Bronchial epithelial cell (primary cell): ENCODE data around the gene CD2BP2. TPM values are rescaled to one million over a fixed set of nuclear protein-coding genes. Genes with fewer than 3 reads are reported as not detected.
"Not testable (repeated sequence)": the region's sequence is repeated elsewhere in the genome, so short reads cannot be mapped to it uniquely, and the experiment has no call there.

Experiments
- DNase-seq: peaks from one replicate; pipeline ENCODE4 v3.0.0-alpha.2; 2010; ENCODE audit warnings: low read depth
- FAIRE-seq: peaks from 2 replicates; lab custom pipeline; 2011; peaks lifted over from hg19 to GRCh38; lab: Jason Lieb, UNC
- H3K27me3 ChIP-seq: 2 replicates; pipeline ENCODE4 v1.5.1; 2011; ENCODE audit warnings: low read length; ENCODE audit not compliant: control insufficient read depth, insufficient read depth
- H3K36me3 ChIP-seq: 2 replicates; pipeline ENCODE4 v1.5.1; 2011; ENCODE audit warnings: low read length; ENCODE audit not compliant: control insufficient read depth, insufficient read depth
- H3K4me3 ChIP-seq: 2 replicates; pipeline ENCODE4 v1.5.1; 2011; ENCODE audit warnings: mild to moderate bottlenecking, low read depth, low read length, control low read depth
- total RNA-seq: library from RNA; depleted of rRNA; stranded (reverse); fragments of >200 nt; gene quantifications from 2 replicates; pipeline ENCODE4 v1.2.1, GENCODE V29; 2014
- TF ChIP-seq, protein P1 (sequence below): IDR thresholded peaks from 2 replicates; pipeline ENCODE4 v1.5.1; 2011; ENCODE audit warnings: mild to moderate bottlenecking, moderate library complexity, low read length, control low read depth, inconsistent platforms; ENCODE audit not compliant: insufficient read depth, severe bottlenecking

CD2BP2 gene
- total RNA-seq, 1 donor from 2014 or later: 37.6 TPM

DNA sequence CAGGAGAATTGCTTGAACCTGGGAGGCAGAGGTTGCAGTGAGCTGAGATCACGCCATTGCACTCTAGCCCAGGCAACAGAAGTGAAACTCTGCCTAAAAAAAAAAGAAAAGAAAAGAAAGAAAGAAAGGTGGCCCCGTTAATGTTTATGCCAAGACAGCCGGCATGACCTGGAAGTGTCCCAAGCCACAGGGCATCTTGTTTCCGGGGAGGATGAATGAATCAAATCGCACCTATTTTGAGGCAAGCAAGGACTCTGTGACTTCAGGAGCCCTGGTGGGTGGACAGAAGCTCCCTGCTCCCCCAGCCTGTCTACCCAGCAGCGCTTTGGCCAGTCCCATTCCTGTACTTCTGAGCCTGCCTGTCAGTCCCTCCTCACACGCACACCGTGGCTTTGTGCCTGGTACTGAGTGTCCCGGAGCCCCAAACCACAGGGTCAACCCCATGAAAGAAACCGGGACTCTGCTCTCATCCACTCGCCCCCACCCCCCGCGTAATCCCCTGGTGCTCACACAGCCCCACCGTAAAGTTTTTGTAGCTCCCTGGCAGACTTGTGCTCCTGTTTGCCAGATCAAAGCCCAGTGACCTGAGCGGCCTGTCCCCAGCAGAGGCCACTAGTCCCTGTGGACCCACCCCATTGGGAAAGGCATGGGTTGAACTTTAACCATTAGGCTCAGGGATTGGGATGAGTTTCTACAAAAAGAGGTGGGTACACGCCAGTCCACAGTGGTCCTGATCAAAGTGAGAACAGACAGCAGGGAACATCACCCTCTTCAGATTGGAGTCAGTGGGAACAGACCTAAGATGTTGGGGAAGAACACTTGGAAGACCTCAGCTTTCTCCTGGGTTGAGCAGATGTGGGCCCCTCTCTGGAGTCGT is 19.3 kb downstream of the CD2BP2 start:
- H3K27me3 ChIP-seq: no peaks in the 10 kb centered on the region
- TF ChIP-seq, protein P1, sequence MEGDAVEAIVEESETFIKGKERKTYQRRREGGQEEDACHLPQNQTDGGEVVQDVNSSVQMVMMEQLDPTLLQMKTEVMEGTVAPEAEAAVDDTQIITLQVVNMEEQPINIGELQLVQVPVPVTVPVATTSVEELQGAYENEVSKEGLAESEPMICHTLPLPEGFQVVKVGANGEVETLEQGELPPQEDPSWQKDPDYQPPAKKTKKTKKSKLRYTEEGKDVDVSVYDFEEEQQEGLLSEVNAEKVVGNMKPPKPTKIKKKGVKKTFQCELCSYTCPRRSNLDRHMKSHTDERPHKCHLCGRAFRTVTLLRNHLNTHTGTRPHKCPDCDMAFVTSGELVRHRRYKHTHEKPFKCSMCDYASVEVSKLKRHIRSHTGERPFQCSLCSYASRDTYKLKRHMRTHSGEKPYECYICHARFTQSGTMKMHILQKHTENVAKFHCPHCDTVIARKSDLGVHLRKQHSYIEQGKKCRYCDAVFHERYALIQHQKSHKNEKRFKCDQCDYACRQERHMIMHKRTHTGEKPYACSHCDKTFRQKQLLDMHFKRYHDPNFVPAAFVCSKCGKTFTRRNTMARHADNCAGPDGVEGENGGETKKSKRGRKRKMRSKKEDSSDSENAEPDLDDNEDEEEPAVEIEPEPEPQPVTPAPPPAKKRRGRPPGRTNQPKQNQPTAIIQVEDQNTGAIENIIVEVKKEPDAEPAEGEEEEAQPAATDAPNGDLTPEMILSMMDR: no peak
- peak overlapping the region; percentile 62 for H3K4me3 ChIP-seq
- DNase-seq: peak; percentile 37
- no peaks in the 10 kb centered on the region for H3K36me3 ChIP-seq
- FAIRE-seq: no peak

DNA sequence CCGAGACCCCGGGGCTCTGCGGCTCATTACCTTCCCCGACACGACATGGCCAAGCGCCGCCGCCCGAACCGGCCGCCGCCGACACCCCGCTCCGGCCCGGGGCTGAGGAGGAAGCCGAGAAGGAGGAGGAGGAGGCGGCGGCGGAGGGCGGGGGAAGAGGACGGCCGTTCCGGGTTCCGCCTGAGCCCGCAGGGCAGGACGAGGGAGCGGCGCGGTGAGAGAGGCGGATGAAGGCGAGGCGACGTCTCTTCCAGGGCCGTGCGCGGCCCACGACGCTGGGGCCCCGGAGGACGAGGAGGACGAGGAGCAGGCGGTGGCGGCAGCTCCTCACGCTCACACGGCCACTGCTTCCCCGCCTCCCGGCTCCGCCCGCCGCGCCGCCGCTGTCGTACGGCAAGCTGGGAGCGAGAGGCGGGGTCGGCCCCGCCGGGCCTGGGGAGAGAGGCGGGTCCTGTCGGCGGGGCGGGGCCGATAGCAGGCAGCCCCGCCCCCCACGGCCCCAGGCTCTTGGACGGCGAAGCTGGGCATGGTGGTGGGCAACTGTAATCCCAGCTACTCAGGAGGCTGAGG is 20.0 kb downstream of the CD2BP2 start:
- H3K4me3 ChIP-seq: peak overlapping the region; percentile 62
- peak; percentile 57 for DNase-seq
- not testable (repeated sequence) for H3K36me3 ChIP-seq, H3K27me3 ChIP-seq, FAIRE-seq

DNA sequence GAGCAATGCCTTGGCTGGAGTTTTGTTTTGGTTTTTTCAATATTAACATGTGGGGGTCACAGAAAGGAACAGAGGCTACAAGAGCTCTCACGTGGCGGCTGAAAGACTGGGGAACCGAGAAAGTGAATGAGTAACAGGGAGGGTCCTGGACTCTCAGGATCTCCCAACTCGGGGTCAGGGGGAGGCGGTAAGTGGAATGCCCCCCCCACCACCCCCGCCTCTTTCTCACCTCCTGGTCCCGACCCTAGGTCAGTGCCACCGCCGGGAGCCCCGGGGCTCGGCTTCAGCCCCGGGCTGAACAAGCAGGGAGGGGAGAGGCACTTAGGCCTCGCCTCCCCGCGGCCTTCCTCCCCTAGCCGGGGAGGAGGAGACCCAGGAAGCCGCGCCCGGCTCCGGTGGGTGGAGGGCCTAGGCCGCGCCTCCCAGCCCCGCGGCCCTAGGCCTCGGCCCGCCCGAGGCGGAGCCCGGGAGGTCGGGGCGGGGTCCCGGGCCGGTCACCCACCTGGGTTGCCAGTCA is 20.6 kb downstream of the CD2BP2 start:
- H3K27me3 ChIP-seq, FAIRE-seq, H3K36me3 ChIP-seq: not testable (repeated sequence)
- peak; percentile 55 for DNase-seq
- peak overlapping the region; percentile 62 for H3K4me3 ChIP-seq

DNA sequence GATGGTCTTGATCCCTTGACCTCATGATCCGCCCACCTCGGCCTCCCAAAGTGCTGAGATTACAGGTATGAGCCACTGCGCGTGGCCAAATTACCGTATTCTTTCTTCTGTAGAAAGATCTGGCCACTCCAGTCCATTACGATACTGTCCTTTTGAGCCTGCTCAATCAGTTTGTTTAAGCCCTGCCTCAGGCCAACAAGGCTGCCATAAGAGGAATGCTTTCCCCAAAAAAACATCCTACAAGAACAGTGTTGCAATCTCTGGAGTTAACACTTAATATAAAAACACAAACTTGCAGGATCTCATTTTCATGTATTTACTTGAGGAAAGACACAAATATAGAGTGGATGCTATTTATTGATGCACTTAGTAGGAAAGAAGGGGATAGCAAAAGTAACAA is 30.9 kb downstream of the CD2BP2 start:
- FAIRE-seq, H3K36me3 ChIP-seq, H3K27me3 ChIP-seq: not testable (repeated sequence)

DNA sequence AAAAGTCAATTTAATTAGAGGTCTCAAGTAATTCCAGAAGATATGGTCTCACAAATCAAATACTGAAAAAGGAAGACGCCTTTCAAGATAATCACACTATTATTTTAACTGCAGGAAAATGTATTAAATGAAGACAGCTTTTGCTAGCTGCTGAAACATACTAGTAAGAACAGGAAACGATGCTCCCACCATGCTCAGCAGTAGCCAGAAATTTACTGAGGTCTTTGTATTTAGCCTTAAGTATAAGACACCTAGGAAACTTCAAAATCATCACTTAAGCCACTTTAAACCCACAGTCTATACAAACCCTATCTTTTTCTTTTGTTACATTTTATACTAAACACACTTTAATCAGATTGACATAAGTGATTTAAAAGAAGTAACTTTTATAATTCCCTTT is 36.5 kb downstream of the CD2BP2 start:
- H3K4me3 ChIP-seq, FAIRE-seq, H3K36me3 ChIP-seq, DNase-seq, H3K27me3 ChIP-seq: not testable (repeated sequence)

More for the DNA sequence above, 30.9 kb downstream of the CD2BP2 start:
- not testable (repeated sequence) for DNase-seq, H3K4me3 ChIP-seq

DNA sequence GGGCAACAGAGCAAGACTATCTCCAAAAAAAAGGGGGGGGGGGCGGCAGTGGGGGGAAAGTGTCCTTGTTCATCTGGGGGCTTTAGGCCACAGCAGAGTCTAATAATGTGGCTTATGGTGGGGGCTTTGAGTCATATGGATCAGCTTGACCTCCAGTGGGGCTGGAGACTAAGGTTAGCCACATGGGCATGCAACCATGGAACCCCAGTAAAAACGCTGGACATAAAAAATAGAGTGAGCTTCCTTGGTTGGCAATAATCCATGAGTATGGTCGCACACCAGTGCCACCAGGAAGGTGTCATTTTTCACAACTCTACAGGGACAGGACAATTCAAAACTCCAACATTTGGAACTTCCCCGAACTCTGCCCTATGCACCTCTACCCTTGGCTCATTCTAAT is 44.2 kb downstream of the CD2BP2 start:
- not testable (repeated sequence) for H3K36me3 ChIP-seq, DNase-seq, H3K27me3 ChIP-seq, FAIRE-seq, H3K4me3 ChIP-seq

DNA sequence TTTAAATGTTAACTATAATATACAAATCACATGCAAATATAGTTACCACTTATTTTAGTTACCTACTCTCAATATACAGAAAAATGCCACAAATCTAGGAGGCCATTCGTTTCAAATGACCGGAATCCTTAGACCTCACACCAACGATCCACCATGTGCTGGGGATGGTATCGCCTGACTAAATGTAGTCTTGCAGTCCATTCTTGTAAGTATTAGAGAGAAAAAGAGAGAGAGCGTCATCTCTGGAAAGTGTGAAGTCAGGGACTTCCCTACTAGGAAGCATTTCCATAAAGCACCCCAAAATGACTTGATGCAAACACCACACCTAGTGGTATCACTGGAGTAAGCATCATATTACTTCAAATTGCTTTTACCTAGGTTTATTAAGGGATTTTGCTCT is 45.9 kb downstream of the CD2BP2 start:
- H3K27me3 ChIP-seq, DNase-seq, H3K4me3 ChIP-seq, FAIRE-seq, H3K36me3 ChIP-seq: not testable (repeated sequence)

Other genes with a start within 250 kb of the CD2BP2 start
- gene GDPD3, start 241.8 kb downstream of the CD2BP2 start, total RNA-seq: 7.1 and 20.7 TPM in 2 replicates
- 7.4 and 13.4 TPM in 2 replicates for gene MAPK3, start 232.1 kb downstream of the CD2BP2 start, total RNA-seq
- gene CORO1A, start 171.7 kb downstream of the CD2BP2 start, total RNA-seq: 0.79 and 1.5 TPM in 2 replicates
- gene BOLA2B, start 161.6 kb downstream of the CD2BP2 start, total RNA-seq: 45.7 and 235 TPM in 2 replicates
- gene SLX1A, start 161.4 kb downstream of the CD2BP2 start, total RNA-seq: 24.5 and 24.6 TPM in 2 replicates
- 0.26 and 3.3 TPM in 2 replicates for gene SULT1A3, start 156.1 kb downstream of the CD2BP2 start, total RNA-seq
- 0.64 and 1.1 TPM in 2 replicates for gene NPIPB13, start 106.8 kb downstream of the CD2BP2 start, total RNA-seq
- gene TBC1D10B, start 15.2 kb upstream of the CD2BP2 start, total RNA-seq: 13.7 and 15.6 TPM in 2 replicates
- gene MYL11, start 19.5 kb upstream of the CD2BP2 start, total RNA-seq: not detected in 2 replicates
- under 0.01 TPM in 1 of 2 replicates, not detected in the other for gene SEPTIN1, start 27.3 kb upstream of the CD2BP2 start, total RNA-seq
- gene ZNF48, start 40.1 kb upstream of the CD2BP2 start, total RNA-seq: 11.4 and 12.9 TPM in 2 replicates
- gene ZNF771, start 52.3 kb upstream of the CD2BP2 start, total RNA-seq: 5.0 and 10.0 TPM in 2 replicates
- gene DCTPP1, start 74.7 kb upstream of the CD2BP2 start, total RNA-seq: 11.5 and 30.3 TPM in 2 replicates
- 17.4 and 32.9 TPM in 2 replicates for gene SEPHS2, start 90.6 kb upstream of the CD2BP2 start, total RNA-seq
- not detected in 2 replicates for gene ITGAL, start 117.4 kb upstream of the CD2BP2 start, total RNA-seq
- gene ZNF768, start 171.3 kb upstream of the CD2BP2 start, total RNA-seq: 19.7 and 21.9 TPM in 2 replicates
- 4.4 and 6.1 TPM in 2 replicates for gene ZNF747, start 179.6 kb upstream of the CD2BP2 start, total RNA-seq
- 2.4 and 2.6 TPM in 2 replicates for gene ZNF764, start 203.1 kb upstream of the CD2BP2 start, total RNA-seq
- gene ZNF688, start 216.4 kb upstream of the CD2BP2 start, total RNA-seq: 4.5 and 12.7 TPM in 2 replicates
- gene ZNF785, start 230.4 kb upstream of the CD2BP2 start, total RNA-seq: 4.4 and 5.3 TPM in 2 replicates